ENCODE results near the gene ZNF143.

DNA sequence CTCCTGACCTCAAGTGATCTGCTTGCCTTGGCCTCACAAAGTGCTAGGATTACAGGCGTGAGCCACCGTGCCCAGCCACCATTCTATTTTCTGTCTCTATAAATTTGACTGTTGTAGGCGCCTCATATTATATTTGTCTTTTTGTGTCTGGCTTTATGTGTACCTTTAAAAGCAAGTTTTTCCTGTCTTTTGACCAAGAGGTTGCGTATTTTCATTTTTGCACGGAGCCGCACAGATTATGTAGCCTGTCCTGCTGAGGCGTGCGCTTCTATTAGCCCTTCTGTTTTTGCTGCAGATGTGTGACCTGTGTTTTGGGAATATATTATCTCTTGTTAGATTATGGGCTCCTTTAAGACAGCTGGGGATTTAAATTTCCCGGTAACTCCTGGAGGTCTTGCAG, 72.2 kb downstream of the ZNF143 start:
- no peak for TF ChIP-seq POLR2A (IDR thresholded peaks at IDR 0.05)
- TF ChIP-seq, protein P1, sequence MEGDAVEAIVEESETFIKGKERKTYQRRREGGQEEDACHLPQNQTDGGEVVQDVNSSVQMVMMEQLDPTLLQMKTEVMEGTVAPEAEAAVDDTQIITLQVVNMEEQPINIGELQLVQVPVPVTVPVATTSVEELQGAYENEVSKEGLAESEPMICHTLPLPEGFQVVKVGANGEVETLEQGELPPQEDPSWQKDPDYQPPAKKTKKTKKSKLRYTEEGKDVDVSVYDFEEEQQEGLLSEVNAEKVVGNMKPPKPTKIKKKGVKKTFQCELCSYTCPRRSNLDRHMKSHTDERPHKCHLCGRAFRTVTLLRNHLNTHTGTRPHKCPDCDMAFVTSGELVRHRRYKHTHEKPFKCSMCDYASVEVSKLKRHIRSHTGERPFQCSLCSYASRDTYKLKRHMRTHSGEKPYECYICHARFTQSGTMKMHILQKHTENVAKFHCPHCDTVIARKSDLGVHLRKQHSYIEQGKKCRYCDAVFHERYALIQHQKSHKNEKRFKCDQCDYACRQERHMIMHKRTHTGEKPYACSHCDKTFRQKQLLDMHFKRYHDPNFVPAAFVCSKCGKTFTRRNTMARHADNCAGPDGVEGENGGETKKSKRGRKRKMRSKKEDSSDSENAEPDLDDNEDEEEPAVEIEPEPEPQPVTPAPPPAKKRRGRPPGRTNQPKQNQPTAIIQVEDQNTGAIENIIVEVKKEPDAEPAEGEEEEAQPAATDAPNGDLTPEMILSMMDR (IDR thresholded peaks at IDR 0.05 in 4 of 5, conservative IDR thresholded peaks at IDR 0.05 in 1 of 5): no peak

Data from gastrocnemius medialis (tissue), 4 donors.